SK-N-SH (cell line): ENCODE data around the gene SLC25A48. TPM values are rescaled to one million over a fixed set of nuclear protein-coding genes. Genes with fewer than 3 reads are reported as not detected.

ENCODE experiments used
- CTCF ChIA-PET: fragments of 300-600, 350-600 bp; formaldehyde crosslinking; extraction: SDS; loops from one replicate; lab custom pipeline; 2021; lab: Yijun Ruan, JAX
- POLR2A ChIA-PET: fragments of 350-600 bp; sonication (Branson Sonifier 250); formaldehyde crosslinking; extraction: SDS; loops from one replicate; lab custom pipeline; 2020; ENCODE audit warnings: antibody characterized with exemption, inconsistent platforms; lab: Yijun Ruan, JAX
- DNase-seq: peaks from one replicate; pipeline ENCODE4 v3.0.0; 2012
- H2AFZ ChIP-seq: fragments of 200-600 bp; sonication (generic); 2 replicates; pipeline ENCODE4 v1.8.1; 2016; ENCODE audit warnings: antibody characterized with exemption, mild to moderate bottlenecking, low read depth
- H3F3A ChIP-seq: fragments of 200-600 bp; sonication (generic); replicated peaks from 2 replicates; pipeline ENCODE3; 2016; ENCODE audit warnings: antibody characterized with exemption, mild to moderate bottlenecking; ENCODE audit not compliant: insufficient read depth
- H3K27ac ChIP-seq, 2 experiments: fragments of 200-500 bp in 1 of 2; fragments of 200-600 bp in 1 of 2; sonication (Bioruptor generic) in 1 of 2; sonication (generic), shearing (Covaris generic) in 1 of 2; 2 replicates each; pipeline versions ENCODE4 v1.5.1 to v1.6.1; 2014 to 2016; ENCODE audit warnings: low read depth in 2 of 2, inconsistent platforms in 1 of 2, low read length in 1 of 2, mild to moderate bottlenecking in 1 of 2, mixed read lengths in 1 of 2
- H3K27me3 ChIP-seq: fragments of 200-600 bp; sonication (generic), shearing (Covaris generic); 2 replicates; pipeline ENCODE4 v1.6.1; 2016; ENCODE audit warnings: mixed run types; ENCODE audit not compliant: insufficient read depth
- H3K36me3 ChIP-seq, 2 experiments: fragments of 200-500 bp in 1 of 2; fragments of 200-600 bp in 1 of 2; sonication (Bioruptor generic) in 1 of 2; sonication (generic) in 1 of 2; replicated peaks in 1 of 2; 2 replicates each; pipeline versions ENCODE3 to v1.5.1; 2014 to 2016; ENCODE audit warnings: low read length in 1 of 2, mild to moderate bottlenecking in 1 of 2; ENCODE audit not compliant: insufficient read depth in 2 of 2, control insufficient read depth in 1 of 2
- H3K4me1 ChIP-seq, 2 experiments: fragments of 200-500 bp in 1 of 2; fragments of 200-600 bp in 1 of 2; sonication (Bioruptor generic) in 1 of 2; sonication (generic), shearing (Covaris generic) in 1 of 2; 2 replicates each; pipeline versions ENCODE4 v1.5.1 to v1.6.1; 2014 to 2016; ENCODE audit warnings: low read depth in 1 of 2, low read length in 1 of 2, mixed run types in 1 of 2; ENCODE audit not compliant: insufficient read depth in 2 of 2, control insufficient read depth in 1 of 2
- H3K4me2 ChIP-seq: fragments of 200-600 bp; sonication (generic), shearing (Covaris generic); 2 replicates; pipeline ENCODE4 v1.6.1; 2017; ENCODE audit warnings: mixed run types
- H3K4me3 ChIP-seq, 2 experiments: fragments of 200-500 bp in 1 of 2; fragments of 200-600 bp in 1 of 2; sonication (Bioruptor generic) in 1 of 2; sonication (generic), shearing (Covaris generic) in 1 of 2; 2 replicates each; pipeline versions ENCODE4 v1.5.1 to v1.8.1; 2014 to 2016; ENCODE audit warnings: low read depth in 2 of 2, inconsistent platforms in 1 of 2, low read length in 1 of 2, mild to moderate bottlenecking in 1 of 2, mixed read lengths in 1 of 2, moderate library complexity in 1 of 2
- H3K79me2 ChIP-seq: fragments of 200-600 bp; sonication (generic); 2 replicates; pipeline ENCODE4 v1.8.1; 2017; ENCODE audit warnings: mild to moderate bottlenecking; ENCODE audit not compliant: insufficient read depth
- H3K9ac ChIP-seq: fragments of 200-600 bp; sonication (generic); 2 replicates; pipeline ENCODE4 v1.6.1; 2017; ENCODE audit warnings: mixed run types
- H3K9me2 ChIP-seq: fragments of 200-600 bp; sonication (generic); 2 replicates; pipeline ENCODE4 v1.6.1; 2017; ENCODE audit warnings: mixed run types
- H3K9me3 ChIP-seq: fragments of 200-600 bp; sonication (generic); 2 replicates; pipeline ENCODE4 v1.6.1; 2017; ENCODE audit warnings: mixed run types, mild to moderate bottlenecking, moderate library complexity
- H4K20me1 ChIP-seq: fragments of 200-600 bp; sonication (generic); 2 replicates; pipeline ENCODE4 v1.6.1; 2017; ENCODE audit warnings: mild to moderate bottlenecking, mixed run types; ENCODE audit not compliant: insufficient read depth
- FOXM1 ChIP-seq: IDR thresholded peaks from 2 replicates; pipeline ENCODE4 v1.4.0; 2012; ENCODE audit warnings: low read depth, mild to moderate bottlenecking
- GATA2 ChIP-seq: sonication (generic); formaldehyde crosslinking; IDR thresholded peaks from 2 replicates; pipeline ENCODE4 v1.5.0; 2020; ENCODE audit warnings: mild to moderate bottlenecking, missing genetic modification reagents
- MEF2A ChIP-seq: IDR thresholded peaks from 2 replicates; pipeline ENCODE4 v1.4.0; 2012; ENCODE audit warnings: low read depth, borderline replicate concordance
- RFX5 ChIP-seq: IDR thresholded peaks from 2 replicates; pipeline ENCODE4 v1.6.1; 2012; ENCODE audit warnings: mild to moderate bottlenecking, improper control_type of control experiment, low read length
- WGBS: methylation state at CpG from one replicate; pipeline ENCODE4 v1.1.6; 2017; ENCODE audit warnings: low lambda C conversion rate; 5-methylcytosine and 5-hydroxymethylcytosine counted together
- polyA plus RNA-seq, 3 experiments: library from polyadenylated mRNA; depleted of rRNA; stranded (reverse); fragments of >200 nt; gene quantifications; 2 replicates each; pipeline ENCODE4 v1.2.3, GENCODE V29; 2012
- TF ChIP-seq, protein P1 (sequence below): fragments of 150-350 bp; IDR thresholded peaks from 2 replicates; pipeline ENCODE4 v1.6.1; 2017; ENCODE audit warnings: antibody characterized with exemption, low read length, low read depth, borderline replicate concordance
- TF ChIP-seq, protein P2 (sequence below): fragments of 200-600 bp; sonication (generic); IDR thresholded peaks from 2 replicates; pipeline ENCODE4 v1.6.1; 2017; ENCODE audit warnings: antibody characterized with exemption, mild to moderate bottlenecking, moderate library complexity
- TF ChIP-seq, protein P3 (sequence below): IDR thresholded peaks from 2 replicates; pipeline ENCODE4 v1.4.0; 2012; ENCODE audit warnings: low read depth
- TF ChIP-seq, protein P4 (sequence below): IDR thresholded peaks from 2 replicates; pipeline ENCODE4 v1.4.0; 2012; ENCODE audit warnings: low read depth, borderline replicate concordance

The SLC25A48 gene
- polyA plus RNA-seq, 1 of the 3 experiments (the other 2 are of a cell fraction), result 0.23 TPM

DNA sequence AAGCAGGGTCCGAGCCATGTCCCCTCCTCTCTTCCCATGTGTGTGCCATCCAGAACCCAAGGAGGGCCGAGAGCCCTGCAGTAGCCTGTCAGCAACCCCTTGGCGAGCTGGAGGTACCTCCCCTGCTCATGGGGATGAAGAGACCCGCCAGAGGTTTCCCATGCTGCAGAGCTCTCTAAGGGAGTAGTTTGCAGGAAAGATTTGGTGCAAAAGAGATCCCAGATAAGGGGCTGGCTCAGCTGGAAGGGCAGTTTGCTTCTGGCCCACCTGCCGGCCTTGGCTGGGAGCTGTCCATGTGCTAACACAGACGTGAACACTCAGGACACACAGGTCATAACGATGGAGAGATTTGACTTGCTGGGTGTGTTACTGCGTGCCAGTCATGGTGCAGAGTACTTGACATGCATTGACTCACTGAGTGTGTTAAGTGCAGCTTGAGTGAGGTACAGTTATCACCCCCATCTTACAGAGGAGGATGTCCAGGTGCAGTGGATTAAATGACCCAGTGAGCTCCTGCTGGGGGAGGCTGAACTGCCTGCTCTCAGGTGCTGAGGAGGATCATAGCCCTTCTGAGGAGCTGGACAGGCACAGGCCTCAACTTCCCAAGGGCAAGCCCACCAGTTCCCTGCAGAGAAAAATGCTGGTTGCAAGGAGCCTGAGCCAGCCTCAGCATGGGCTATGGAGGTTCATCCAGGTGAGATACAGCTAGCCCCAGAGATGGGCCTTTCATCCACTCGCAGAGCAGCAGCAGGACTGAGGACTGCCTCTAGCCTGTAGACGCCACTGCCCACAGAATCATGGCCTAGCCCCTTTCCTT, 6.3 kb upstream of the SLC25A48 start:
- WGBS, result 40% methylated on average over 6 of the region's 10 CpGs
- no peaks in the 10 kb centered on the region for H3K9me2 ChIP-seq
- H3K36me3 ChIP-seq, result no peaks in the 10 kb centered on the region
- ChIA-PET CTCF (interaction anchor here (0.6 to 8.9 kb wide), 6 partner anchors 264 to 440 kb away, joined by 3 to 315 read pairs (median 20); no protein-coding TSS in a partner anchor), POLR2A (no interaction called here)
- H2AFZ ChIP-seq, result no peak overlapping the region
- H3K4me1 ChIP-seq, result no peaks in the 10 kb centered on the region; a peak in 1 of 4 replicates
- no peak overlapping the region for H3K9ac ChIP-seq
- no peak overlapping the region for H3K27ac ChIP-seq
- H3K4me3 ChIP-seq, result no peak overlapping the region
- no peaks in the 10 kb centered on the region for H3K9me3 ChIP-seq
- no peak for TF ChIP-seq FOXM1
- no peak for TF ChIP-seq RFX5
- TF ChIP-seq, protein P1, sequence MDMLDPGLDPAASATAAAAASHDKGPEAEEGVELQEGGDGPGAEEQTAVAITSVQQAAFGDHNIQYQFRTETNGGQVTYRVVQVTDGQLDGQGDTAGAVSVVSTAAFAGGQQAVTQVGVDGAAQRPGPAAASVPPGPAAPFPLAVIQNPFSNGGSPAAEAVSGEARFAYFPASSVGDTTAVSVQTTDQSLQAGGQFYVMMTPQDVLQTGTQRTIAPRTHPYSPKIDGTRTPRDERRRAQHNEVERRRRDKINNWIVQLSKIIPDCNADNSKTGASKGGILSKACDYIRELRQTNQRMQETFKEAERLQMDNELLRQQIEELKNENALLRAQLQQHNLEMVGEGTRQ, result no peak
- TF ChIP-seq, protein P2, sequence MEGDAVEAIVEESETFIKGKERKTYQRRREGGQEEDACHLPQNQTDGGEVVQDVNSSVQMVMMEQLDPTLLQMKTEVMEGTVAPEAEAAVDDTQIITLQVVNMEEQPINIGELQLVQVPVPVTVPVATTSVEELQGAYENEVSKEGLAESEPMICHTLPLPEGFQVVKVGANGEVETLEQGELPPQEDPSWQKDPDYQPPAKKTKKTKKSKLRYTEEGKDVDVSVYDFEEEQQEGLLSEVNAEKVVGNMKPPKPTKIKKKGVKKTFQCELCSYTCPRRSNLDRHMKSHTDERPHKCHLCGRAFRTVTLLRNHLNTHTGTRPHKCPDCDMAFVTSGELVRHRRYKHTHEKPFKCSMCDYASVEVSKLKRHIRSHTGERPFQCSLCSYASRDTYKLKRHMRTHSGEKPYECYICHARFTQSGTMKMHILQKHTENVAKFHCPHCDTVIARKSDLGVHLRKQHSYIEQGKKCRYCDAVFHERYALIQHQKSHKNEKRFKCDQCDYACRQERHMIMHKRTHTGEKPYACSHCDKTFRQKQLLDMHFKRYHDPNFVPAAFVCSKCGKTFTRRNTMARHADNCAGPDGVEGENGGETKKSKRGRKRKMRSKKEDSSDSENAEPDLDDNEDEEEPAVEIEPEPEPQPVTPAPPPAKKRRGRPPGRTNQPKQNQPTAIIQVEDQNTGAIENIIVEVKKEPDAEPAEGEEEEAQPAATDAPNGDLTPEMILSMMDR, result no peak
- TF ChIP-seq, protein P3, sequence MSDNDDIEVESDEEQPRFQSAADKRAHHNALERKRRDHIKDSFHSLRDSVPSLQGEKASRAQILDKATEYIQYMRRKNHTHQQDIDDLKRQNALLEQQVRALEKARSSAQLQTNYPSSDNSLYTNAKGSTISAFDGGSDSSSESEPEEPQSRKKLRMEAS, result no peak
- no peak overlapping the region for H3K4me2 ChIP-seq
- H3K79me2 ChIP-seq, result no peaks in the 10 kb centered on the region
- peaks cover 29% of the 10 kb centered on the region; the same call in 1 of the 2 replicates for H3K27me3 ChIP-seq
- H4K20me1 ChIP-seq, result no peaks in the 10 kb centered on the region
- no peak for DNase-seq
- no peaks in the 10 kb centered on the region for H3F3A ChIP-seq

DNA sequence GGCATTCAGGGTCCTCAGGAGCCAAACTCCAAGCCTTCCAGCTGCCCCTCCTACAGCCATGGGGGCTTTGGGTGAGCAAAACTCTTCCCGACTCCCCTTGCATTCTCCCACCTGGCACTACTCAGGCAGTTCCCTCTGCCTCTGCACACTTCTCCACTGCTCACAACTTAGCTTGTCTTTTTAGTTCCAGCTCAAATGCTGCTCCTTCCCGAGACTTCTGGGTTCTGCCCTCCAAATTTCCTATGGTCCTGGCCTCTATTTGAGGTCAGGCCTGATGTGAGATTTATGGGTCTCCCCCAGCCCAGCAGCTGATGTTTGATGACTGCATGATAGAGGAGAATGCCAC, 5.7 kb upstream of the SLC25A48 start:
- no peak overlapping the region for H3K27ac ChIP-seq
- TF ChIP-seq, protein P4, sequence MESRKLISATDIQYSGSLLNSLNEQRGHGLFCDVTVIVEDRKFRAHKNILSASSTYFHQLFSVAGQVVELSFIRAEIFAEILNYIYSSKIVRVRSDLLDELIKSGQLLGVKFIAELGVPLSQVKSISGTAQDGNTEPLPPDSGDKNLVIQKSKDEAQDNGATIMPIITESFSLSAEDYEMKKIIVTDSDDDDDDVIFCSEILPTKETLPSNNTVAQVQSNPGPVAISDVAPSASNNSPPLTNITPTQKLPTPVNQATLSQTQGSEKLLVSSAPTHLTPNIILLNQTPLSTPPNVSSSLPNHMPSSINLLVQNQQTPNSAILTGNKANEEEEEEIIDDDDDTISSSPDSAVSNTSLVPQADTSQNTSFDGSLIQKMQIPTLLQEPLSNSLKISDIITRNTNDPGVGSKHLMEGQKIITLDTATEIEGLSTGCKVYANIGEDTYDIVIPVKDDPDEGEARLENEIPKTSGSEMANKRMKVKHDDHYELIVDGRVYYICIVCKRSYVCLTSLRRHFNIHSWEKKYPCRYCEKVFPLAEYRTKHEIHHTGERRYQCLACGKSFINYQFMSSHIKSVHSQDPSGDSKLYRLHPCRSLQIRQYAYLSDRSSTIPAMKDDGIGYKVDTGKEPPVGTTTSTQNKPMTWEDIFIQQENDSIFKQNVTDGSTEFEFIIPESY, result no peak
- TF ChIP-seq GATA2 (CRISPR knock-in tag) (no peak), MEF2A (no peak)
- DNase-seq, result no peak
- H3F3A ChIP-seq, result no peaks in the 10 kb centered on the region
- H3K27me3 ChIP-seq, result peaks cover 29% of the 10 kb centered on the region; the same call in 1 of the 2 replicates
- no peak overlapping the region for H3K4me2 ChIP-seq
- H3K4me3 ChIP-seq, result no peak overlapping the region
- H3K9me2 ChIP-seq, result no peaks in the 10 kb centered on the region
- H2AFZ ChIP-seq, result no peak overlapping the region
- WGBS, result 19% methylated on average over 2 of the region's 2 CpGs
- no peaks in the 10 kb centered on the region for H3K9me3 ChIP-seq
- POLR2A ChIA-PET, result no interaction called here
- H3K36me3 ChIP-seq, result no peaks in the 10 kb centered on the region
- no peaks in the 10 kb centered on the region; a peak in 1 of 4 replicates for H3K4me1 ChIP-seq
- no peaks in the 10 kb centered on the region for H4K20me1 ChIP-seq
- no peak overlapping the region for H3K9ac ChIP-seq
- CTCF ChIA-PET, result interaction anchor here (0.6 to 8.9 kb wide), 7 partner anchors 16 to 440 kb away, joined by 3 to 315 read pairs (median 10); no protein-coding TSS in a partner anchor
- H3K79me2 ChIP-seq, result no peaks in the 10 kb centered on the region
